ENCODE measurements around the gene SLAMF7. TPM values are rescaled to one million over a fixed set of nuclear protein-coding genes. Genes with fewer than 3 reads are reported as not detected.

The SLAMF7 gene
- total and polyA plus RNA-seq, 5 experiments from 2014 or later = 3.8 to 102 (median 4.5) TPM

GRCh38 chr1:160740133-160740688, 1.2 kb downstream of the SLAMF7 start:
- H3K4me1 Mint-ChIP-seq = peaks cover 30 to 67% (median 59%) of the 10 kb centered on the region in 4 donors
- peaks cover 0 to 17% (median 11%) of the 10 kb centered on the region in 3 donors for H3K36me3 Mint-ChIP-seq
- peak overlapping the region in 6 of 10 donors; percentile 10 to 86 (median 61) for H3K4me3 Mint-ChIP-seq
- H3K27me3 Mint-ChIP-seq = no peaks in the 10 kb centered on the region
- POLR2A ChIA-PET = no interaction called here
- peak overlapping the region in 5 of 10 donors; percentile 32 to 82 (median 70) for H3K27ac Mint-ChIP-seq
- peaks cover 0 to 21% (median 8%) of the 10 kb centered on the region in 9 donors for H3K9me3 Mint-ChIP-seq
- DNase-seq (no peak), ATAC-seq (no peak)

GRCh38 chr1:160741092-160741501, 2.0 kb downstream of the SLAMF7 start:
- ATAC-seq = no peak
- H3K27me3 Mint-ChIP-seq = no peaks in the 10 kb centered on the region
- H3K4me1 Mint-ChIP-seq = peaks cover 30 to 76% (median 65%) of the 10 kb centered on the region in 4 donors
- peak overlapping the region in 9 of 10 donors; percentile 0 to 86 (median 40) for H3K4me3 Mint-ChIP-seq
- DNase-seq = no peak
- peaks cover 0 to 14% (median 7%) of the 10 kb centered on the region in 3 donors for H3K36me3 Mint-ChIP-seq
- H3K9me3 Mint-ChIP-seq = peaks cover 0 to 17% (median 8%) of the 10 kb centered on the region in 9 donors
- POLR2A ChIA-PET = interaction anchor here (0.5 kb wide), 1 partner anchor 8 kb away, joined by 3 read pairs; no protein-coding TSS in a partner anchor
- peak overlapping the region in 7 of 10 donors; percentile 0 to 89 (median 58) for H3K27ac Mint-ChIP-seq

DNA sequence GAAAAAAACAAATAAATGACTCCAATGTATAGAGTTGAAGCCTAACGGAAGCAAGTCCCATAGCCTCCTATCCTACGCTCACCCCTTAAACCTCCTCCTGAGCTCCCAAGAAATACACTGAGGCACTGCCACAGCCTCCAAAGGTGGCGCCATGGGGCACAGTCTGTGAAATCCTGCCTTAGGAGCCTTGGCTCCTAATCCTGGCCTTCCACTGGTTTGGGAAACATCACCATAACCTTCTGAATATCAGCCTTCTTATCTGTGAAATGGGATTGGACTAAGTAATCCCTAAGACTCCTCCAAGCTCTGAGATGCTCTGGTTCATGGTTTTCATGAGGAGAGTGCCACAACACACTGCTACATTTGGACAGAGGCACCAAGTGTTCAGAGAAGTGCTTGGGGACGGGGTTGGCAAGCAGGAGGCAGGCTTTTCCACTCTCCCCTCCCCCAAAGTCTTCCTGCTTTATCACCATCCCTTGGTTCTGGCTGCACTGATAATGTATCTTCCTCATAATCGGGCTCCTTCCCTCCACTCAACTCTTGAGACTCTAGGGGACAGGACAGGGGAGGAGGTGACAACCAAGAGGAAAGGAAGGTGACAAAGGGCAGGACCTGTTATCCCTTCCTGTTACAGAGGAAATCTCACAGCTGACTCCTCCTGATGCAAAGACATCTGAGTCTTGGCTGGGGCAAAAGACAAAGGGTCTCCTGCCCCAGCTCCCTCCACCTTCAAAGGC, 2.7 kb downstream of the SLAMF7 start:
- POLR2A ChIA-PET = interaction anchor here (0.5 kb wide), 1 partner anchor 9 kb away, joined by 3 read pairs; no protein-coding TSS in a partner anchor
- Mint-ChIP-seq H3K36me3 (peaks cover 0 to 9% (median 4%) of the 10 kb centered on the region in 3 donors), H3K27me3 (no peaks in the 10 kb centered on the region), H3K4me3 (peak overlapping the region in 5 of 10 donors; percentile 49 to 86 (median 78)), H3K9me3 (peaks cover 0 to 12% (median 5%) of the 10 kb centered on the region in 9 donors), H3K27ac (peak overlapping the region in 8 of 10 donors; percentile 31 to 89 (median 62)), H3K4me1 (peaks cover 30 to 83% (median 66%) of the 10 kb centered on the region in 4 donors)
- no peak for DNase-seq
- no peak for ATAC-seq

DNA sequence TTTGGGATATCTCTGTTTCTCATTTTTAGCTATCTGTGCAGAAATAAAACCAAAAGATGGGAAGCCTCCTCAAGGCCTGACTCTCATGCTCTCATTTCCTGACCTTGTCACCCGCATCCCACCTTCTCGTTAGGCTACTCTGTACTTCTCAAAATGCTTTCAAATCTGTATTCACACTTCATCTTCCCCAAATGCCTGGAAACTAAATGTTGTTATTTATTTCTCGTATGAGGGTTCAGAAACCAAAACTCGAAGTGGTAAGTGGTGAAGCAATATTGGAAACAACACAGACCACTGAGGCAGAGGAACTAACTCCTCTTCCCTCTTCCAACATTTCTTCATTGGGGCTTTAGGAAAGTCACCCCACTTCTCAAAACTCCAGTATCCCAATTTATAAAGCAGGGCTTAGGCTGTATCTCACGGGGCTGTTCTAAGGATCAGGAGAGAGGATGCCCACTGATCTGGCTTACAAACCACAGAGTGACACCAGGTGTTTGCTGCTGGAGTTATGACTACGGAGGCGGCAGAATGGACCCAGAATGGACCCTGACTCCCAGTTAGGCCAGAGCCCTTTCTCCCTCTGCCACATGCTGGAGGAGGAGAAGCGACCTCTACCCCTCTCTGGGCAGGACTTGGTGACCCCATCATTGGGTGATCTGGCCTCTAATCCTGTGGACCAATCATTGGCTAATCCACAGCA, 3.5 kb downstream of the SLAMF7 start:
- Mint-ChIP-seq H3K27ac (peak overlapping the region; percentile 28 to 90 (median 75)), H3K4me1 (peaks cover 30 to 91% (median 68%) of the 10 kb centered on the region in 4 donors), H3K36me3 (peaks cover 0 to 4% (median 0%) of the 10 kb centered on the region in 3 donors), H3K27me3 (no peaks in the 10 kb centered on the region), H3K9me3 (peaks cover 0 to 6% (median 2%) of the 10 kb centered on the region in 9 donors), H3K4me3 (peak overlapping the region in 6 of 10 donors; percentile 11 to 86 (median 74))
- POLR2A ChIA-PET = interaction anchor here (0.6 kb wide), 1 partner anchor 331 kb away, joined by 3 read pairs; no protein-coding TSS in a partner anchor
- ATAC-seq (no peak), DNase-seq (no peak)

DNA sequence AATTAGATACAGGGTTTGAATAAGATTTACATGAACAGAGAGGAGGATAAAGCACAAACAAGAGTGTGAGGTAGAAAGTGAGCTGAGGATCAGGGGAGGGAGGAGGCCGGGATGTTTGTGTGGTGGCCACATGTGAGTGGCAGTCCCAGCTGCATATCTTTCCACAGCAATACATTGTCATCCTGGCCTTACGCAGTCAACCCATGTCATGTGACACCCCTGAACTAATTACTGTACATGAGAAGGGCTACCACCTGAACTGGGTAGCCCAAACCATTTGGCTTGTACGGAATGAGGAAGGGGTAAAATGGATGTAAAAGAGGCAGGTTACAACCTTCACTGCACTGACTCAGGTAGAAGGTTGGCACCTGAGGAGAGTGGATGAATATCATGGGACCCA, 4.2 kb downstream of the SLAMF7 start:
- H3K4me3 Mint-ChIP-seq = peak overlapping the region in 5 of 10 donors; percentile 11 to 86 (median 52)
- no peaks in the 10 kb centered on the region for H3K27me3 Mint-ChIP-seq
- no peak for ATAC-seq
- POLR2A ChIA-PET = interaction anchor here (0.6 to 1.3 kb wide), 2 partner anchors 53 to 331 kb away, joined by 3 to 6 read pairs; partner anchors contain the start of gene LY9
- no peak for DNase-seq
- H3K27ac Mint-ChIP-seq = peak overlapping the region in 9 of 10 donors; percentile 32 to 90 (median 84)
- peaks cover 29 to 92% (median 70%) of the 10 kb centered on the region in 4 donors for H3K4me1 Mint-ChIP-seq
- H3K9me3 Mint-ChIP-seq = peaks cover 0 to 2% (median 0%) of the 10 kb centered on the region in 9 donors
- H3K36me3 Mint-ChIP-seq = no peaks in the 10 kb centered on the region

GRCh38 chr1:160744199-160744851, 5.3 kb downstream of the SLAMF7 start:
- Mint-ChIP-seq H3K4me3 (peak overlapping the region; percentile 44 to 86 (median 74)), H3K27ac (peak overlapping the region; percentile 72 to 90 (median 88)), H3K9me3 (no peaks in the 10 kb centered on the region), H3K4me1 (peaks cover 34 to 94% (median 72%) of the 10 kb centered on the region in 4 donors), H3K36me3 (no peaks in the 10 kb centered on the region), H3K27me3 (no peaks in the 10 kb centered on the region)
- POLR2A ChIA-PET = interaction anchor here (1.0 to 1.3 kb wide), 3 partner anchors 17 to 51 kb away, joined by 4 to 6 read pairs (median 5); partner anchors contain the start of genes CD48 and LY9
- ATAC-seq (peak; percentile 78 to 80), DNase-seq (peak in 3 of 10 donors; percentile 41 to 55 (median 47))

- Mint-ChIP-seq H3K9me3 (no peaks in the 10 kb centered on the region), H3K36me3 (no peaks in the 10 kb centered on the region), H3K4me3 (peak overlapping the region in 9 of 10 donors; percentile 63 to 86 (median 76)), H3K4me1 (peaks cover 34 to 92% (median 71%) of the 10 kb centered on the region in 4 donors), H3K27me3 (no peaks in the 10 kb centered on the region), H3K27ac (peak overlapping the region; percentile 72 to 90 (median 88))
- no peak for DNase-seq
- no peak for ATAC-seq
- POLR2A ChIA-PET = interaction anchor here (0.5 to 1.3 kb wide), 4 partner anchors 18 to 70 kb away, joined by 3 to 6 read pairs (median 4); partner anchors contain the start of genes CD48 and LY9
These were observed 5.9 kb downstream of the SLAMF7 start for GRCh38 chr1:160744852-160745520.

- Mint-ChIP-seq H3K4me1 (peaks cover 34 to 91% (median 75%) of the 10 kb centered on the region in 4 donors), H3K4me3 (peak overlapping the region in 1 of 10 donors; percentile 66), H3K27me3 (no peaks in the 10 kb centered on the region), H3K9me3 (no peaks in the 10 kb centered on the region), H3K36me3 (no peaks in the 10 kb centered on the region), H3K27ac (peak overlapping the region in 4 of 10 donors; percentile 72 to 90 (median 87))
- POLR2A ChIA-PET = no interaction called here
- ATAC-seq (no peak), DNase-seq (no peak)
These were observed 6.5 kb downstream of the SLAMF7 start for GRCh38 chr1:160745551-160745950.

DNA sequence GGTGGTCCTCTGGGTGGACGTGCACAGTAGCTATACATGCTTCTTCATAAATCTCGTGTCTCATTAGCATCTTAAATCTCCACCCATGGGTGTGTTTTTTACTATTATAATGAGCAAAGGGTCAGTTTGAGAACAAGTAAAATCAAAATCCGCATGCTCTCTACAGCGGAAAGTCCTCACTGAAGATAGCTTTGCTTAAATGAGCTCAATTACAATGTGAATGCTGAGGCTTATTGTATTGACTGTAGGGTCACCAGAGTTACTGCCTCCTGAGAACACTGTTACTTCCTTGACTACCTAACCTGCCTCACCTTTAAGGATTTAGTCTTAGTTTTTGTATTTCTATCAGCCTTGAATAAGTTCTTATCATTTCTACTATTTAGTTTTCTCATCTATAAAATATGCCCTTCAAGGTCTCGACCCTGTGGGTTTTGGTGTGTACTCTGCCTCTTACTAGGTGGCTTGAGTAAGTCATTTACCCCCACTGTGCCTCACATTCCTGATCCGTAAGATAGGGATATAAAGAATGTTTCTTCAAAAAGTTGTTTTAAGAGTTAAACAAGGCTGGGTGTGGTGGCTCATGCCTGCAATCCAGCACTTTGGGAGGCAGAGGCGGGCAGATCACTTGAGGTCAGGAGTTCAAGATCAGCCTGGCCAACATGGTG, 7.9 kb downstream of the SLAMF7 start:
- no peaks in the 10 kb centered on the region for H3K36me3 Mint-ChIP-seq
- DNase-seq = no peak
- H3K4me3 Mint-ChIP-seq = no peak overlapping the region
- POLR2A ChIA-PET = no interaction called here
- no peaks in the 10 kb centered on the region for H3K27me3 Mint-ChIP-seq
- H3K4me1 Mint-ChIP-seq = peaks cover 37 to 92% (median 77%) of the 10 kb centered on the region in 4 donors
- peak overlapping the region in 3 of 10 donors; percentile 33 to 84 (median 75) for H3K27ac Mint-ChIP-seq
- H3K9me3 Mint-ChIP-seq = no peaks in the 10 kb centered on the region
- no peak for ATAC-seq

DNA sequence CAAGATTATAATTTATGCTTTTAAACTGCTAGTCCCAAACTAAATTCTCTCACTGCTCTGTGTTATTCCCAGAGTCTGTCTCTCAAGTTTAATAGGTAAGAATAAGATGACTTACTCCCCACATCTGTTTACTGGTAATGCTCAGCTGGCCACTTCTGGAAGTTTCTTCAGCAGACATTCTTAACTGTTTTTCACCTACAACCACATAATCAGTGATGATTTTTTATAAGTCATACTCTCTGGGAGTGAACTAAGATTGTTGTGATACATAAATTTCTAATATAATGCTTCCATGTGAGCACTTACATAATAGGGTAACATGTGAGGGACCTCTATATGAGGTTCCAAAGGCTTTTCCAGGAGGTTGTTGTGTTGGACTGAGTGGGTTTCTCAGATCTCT, 8.7 kb downstream of the SLAMF7 start:
- Mint-ChIP-seq H3K9me3 (no peaks in the 10 kb centered on the region), H3K27ac (peak overlapping the region in 4 of 10 donors; percentile 2 to 84 (median 48)), H3K36me3 (no peaks in the 10 kb centered on the region), H3K27me3 (no peaks in the 10 kb centered on the region), H3K4me1 (peaks cover 36 to 90% (median 77%) of the 10 kb centered on the region in 4 donors), H3K4me3 (peak overlapping the region in 1 of 10 donors; percentile 22)
- DNase-seq (no peak), ATAC-seq (no peak)
- POLR2A ChIA-PET = interaction anchor here (1.2 kb wide), 1 partner anchor 21 kb away, joined by 5 read pairs; no protein-coding TSS in a partner anchor

All from naive thymus-derived CD8-positive, alpha-beta T cell (primary cell).